HepG2 (cell line): ENCODE results near the gene OGFOD3. TPM values are rescaled to one million over a fixed set of nuclear protein-coding genes. Genes with fewer than 3 reads are reported as not detected.

ENCODE experiments used
- ARID2 ChIP-seq: sonication (generic); formaldehyde crosslinking; IDR thresholded peaks from 2 replicates; pipeline ENCODE4 v1.8.1; 2022; ENCODE audit warnings: mild to moderate bottlenecking, missing genetic modification reagents, borderline replicate concordance
- ARNT ChIP-seq: fragments of 450-650 bp; IDR thresholded peaks from 2 replicates; pipeline ENCODE4 v1.6.1; 2017
- ATRX ChIP-seq: sonication (generic); formaldehyde crosslinking; IDR thresholded peaks from 2 replicates; pipeline ENCODE4 v1.4.0; 2020; ENCODE audit warnings: missing genetic modification reagents, borderline replicate concordance
- CBX5 ChIP-seq: sonication (generic); formaldehyde crosslinking; IDR thresholded peaks from 2 replicates; pipeline ENCODE4 v1.4.0; 2020; ENCODE audit warnings: missing genetic modification reagents, borderline replicate concordance
- KLF6 ChIP-seq: IDR thresholded peaks from 2 replicates; pipeline ENCODE4 v1.8.0; 2016; ENCODE audit warnings: missing biosample characterization, missing genetic modification reagents
- LRRFIP1 ChIP-seq: sonication (generic); formaldehyde crosslinking; conservative IDR thresholded peaks from 2 replicates; pipeline ENCODE4 v1.4.0; 2020; ENCODE audit warnings: missing genetic modification reagents
- MEIS1 ChIP-seq: sonication (generic); formaldehyde crosslinking; IDR thresholded peaks from 2 replicates; pipeline ENCODE4 v1.9.0; 2021; ENCODE audit warnings: mild to moderate bottlenecking, missing genetic modification reagents, moderate library complexity, borderline replicate concordance
- RBM39 ChIP-seq: fragments of 200-400 bp; formaldehyde crosslinking; IDR thresholded peaks from one replicate; pipeline ENCODE4 v1.6.1; 2018; ENCODE audit warnings: antibody characterized with exemption, mild to moderate bottlenecking, low read depth, low read length; ENCODE audit not compliant: poor library complexity, severe bottlenecking
- REST ChIP-seq, 2 experiments: IDR thresholded peaks; 2 replicates each; pipeline ENCODE4 v1.6.1; 2011 to 2012; ENCODE audit warnings: low read length in 2 of 2, borderline replicate concordance in 1 of 2, low read depth in 1 of 2, mild to moderate bottlenecking in 1 of 2, moderate library complexity in 1 of 2
- THRA ChIP-seq: sonication (generic); formaldehyde crosslinking; IDR thresholded peaks from 2 replicates; pipeline ENCODE4 v1.4.0; 2020; ENCODE audit warnings: missing genetic modification reagents, borderline replicate concordance
- YEATS4 ChIP-seq: sonication (generic); formaldehyde crosslinking; IDR thresholded peaks from 2 replicates; pipeline ENCODE4 v1.4.0; 2020; ENCODE audit warnings: missing genetic modification reagents, borderline replicate concordance
- ZBTB7B ChIP-seq: sonication (generic); formaldehyde crosslinking; IDR thresholded peaks from 2 replicates; pipeline ENCODE4 v1.4.0; 2020; ENCODE audit warnings: missing genetic modification reagents
- ZNF235 ChIP-seq: sonication (generic); formaldehyde crosslinking; IDR thresholded peaks from 2 replicates; pipeline ENCODE4 v1.8.1; 2023; ENCODE audit warnings: mild to moderate bottlenecking, missing genetic modification reagents, borderline replicate concordance
- ZNF256 ChIP-seq: sonication (generic); formaldehyde crosslinking; conservative IDR thresholded peaks from 2 replicates; pipeline ENCODE4 v1.4.0; 2020; ENCODE audit warnings: missing genetic modification reagents
- ZNF350 ChIP-seq: sonication (generic); formaldehyde crosslinking; IDR thresholded peaks from 2 replicates; pipeline ENCODE4 v1.4.0; 2020; ENCODE audit warnings: mild to moderate bottlenecking, low read depth, missing genetic modification reagents, borderline replicate concordance
- ZNF616 ChIP-seq: sonication (generic); formaldehyde crosslinking; IDR thresholded peaks from 2 replicates; pipeline ENCODE4 v1.5.0; 2020; ENCODE audit warnings: low read depth, mild to moderate bottlenecking, missing genetic modification reagents
- polyA plus RNA-seq, 8 experiments: library from polyadenylated mRNA; depleted of rRNA in 3 of 8; stranded (reverse) in 7 of 8; unstranded in 1 of 8; fragments of >200 nt; fragmentation: Illumina TruSeq in 4 of 8; extraction: Trizol in 4 of 8; gene quantifications; 2 replicates each; pipeline versions ENCODE4 v1.2.1 to v1.2.3, GENCODE V29; 2011 to 2016; ENCODE audit warnings: low read depth in 4 of 8, missing spikeins in 1 of 8, mixed read lengths in 1 of 8; ENCODE audit not compliant: insufficient read depth in 1 of 8
- total RNA-seq, 5 experiments: library from RNA; depleted of rRNA; stranded (reverse); fragments of >200 nt; fragmentation: Illumina TruSeq; extraction: Trizol; gene quantifications; 2 replicates each; pipeline ENCODE4 v1.2.3, GENCODE V29; 2016; ENCODE audit warnings: low read depth in 1 of 5

The OGFOD3 gene
- total and polyA plus RNA-seq, 2 of the 13 experiments (the other 11 are each of a cell fraction or from before 2014, with no cell fraction given): 40.0 to 42.1 TPM

- TF ChIP-seq ZNF235 (CRISPR knock-in tag): peak; percentile 90
- no peak for TF ChIP-seq CBX5
- TF ChIP-seq KLF6: peak; percentile 95
- peak; percentile 49 for TF ChIP-seq THRA (CRISPR knock-in tag)
- TF ChIP-seq ATRX: no peak
- peak in 1 of 2 experiments; percentile 72; a peak in 1 of 4 replicates for TF ChIP-seq REST (IDR thresholded peaks at IDR 0.05; ENCODE audit: borderline replicate concordance in 1 of 2, low read depth in 1 of 2, low read length in 2 of 2)
- TF ChIP-seq MEIS1 (CRISPR knock-in tag): 0 out of 2 replicates have a peak, but pooled peaks have one; percentile 81
- TF ChIP-seq RBM39: peak; percentile 99
- 0 out of 2 replicates have a peak, but pooled peaks have one; percentile 76 for TF ChIP-seq ZNF256 (CRISPR knock-in tag)
- TF ChIP-seq ARNT: peak; percentile 100
- no peak; the same call in 1 of the 2 replicates for TF ChIP-seq ARID2 (CRISPR knock-in tag)
- peak; percentile 40; the same call in 1 of the 2 replicates for TF ChIP-seq ZNF616 (CRISPR knock-in tag)
- TF ChIP-seq ZBTB7B: peak; percentile 79
- 0 out of 2 replicates have a peak, but pooled peaks have one; percentile 84 for TF ChIP-seq ZNF350 (CRISPR knock-in tag)
- peak; percentile 100 for TF ChIP-seq YEATS4 (CRISPR knock-in tag)
- TF ChIP-seq LRRFIP1 (CRISPR knock-in tag): no peak
Measured at GRCh38 chr17:82458179-82458884, 39.9 kb upstream of the OGFOD3 start, which contains the start of gene NARF (continued).
